Suprapubic skin (tissue), 4 donors: ENCODE data around the gene SRD5A1. TPM values are rescaled to one million over a fixed set of nuclear protein-coding genes. Genes with fewer than 3 reads are reported as not detected.

ENCODE experiments used
- DNase-seq, 2 donors: peaks; one replicate each; pipeline ENCODE4 v3.0.0-alpha.2; 2019; ENCODE audit warnings: low spot score in 2 of 2
- H3K27ac ChIP-seq: fragments of 200-600 bp; sonication (generic); one replicate; pipeline ENCODE4 v1.5.1; 2019
- H3K27me3 ChIP-seq: fragments of 200-600 bp; sonication (generic); one replicate; pipeline ENCODE4 v1.5.1; 2019
- H3K36me3 ChIP-seq: fragments of 200-600 bp; sonication (generic); one replicate; pipeline ENCODE4 v1.5.1; 2019
- H3K4me1 ChIP-seq: fragments of 200-600 bp; sonication (generic); one replicate; pipeline ENCODE4 v1.5.1; 2019
- H3K4me3 ChIP-seq: fragments of 200-600 bp; sonication (generic); one replicate; pipeline ENCODE4 v1.5.1; 2019; ENCODE audit warnings: mild to moderate bottlenecking
- H3K9me3 ChIP-seq: fragments of 200-600 bp; sonication (generic); one replicate; pipeline ENCODE4 v1.5.1; 2019
- EP300 ChIP-seq: sonication (generic); formaldehyde crosslinking; IDR thresholded peaks from one replicate; pipeline ENCODE4 v1.6.1; 2017; ENCODE audit warnings: antibody characterized with exemption
- POLR2A ChIP-seq, 2 donors: fragments of 450-650 bp; IDR thresholded peaks; one replicate each; pipeline ENCODE4 v1.6.1; 2017; ENCODE audit warnings: antibody characterized with exemption in 2 of 2, mild to moderate bottlenecking in 2 of 2, moderate library complexity in 2 of 2
- POLR2AphosphoS5 ChIP-seq, 3 donors: sonication (generic); formaldehyde crosslinking; IDR thresholded peaks; one replicate each; pipeline ENCODE4 v1.6.1; 2017; ENCODE audit warnings: antibody characterized with exemption in 3 of 3
- WGBS: methylation state at CpG from one replicate; pipeline ENCODE4 v1.1.5; 2018; 5-methylcytosine and 5-hydroxymethylcytosine counted together
- total RNA-seq, 4 donors: library from RNA; depleted of rRNA; stranded (reverse); fragments of >200 nt; gene quantifications; one replicate each; pipeline ENCODE4 v1.1.0, GENCODE V29; 2016
- TF ChIP-seq, protein P1 (sequence below), 2 donors: fragments of 200-600 bp in 1 of 2; fragments of 450-650 bp in 1 of 2; sonication (generic) in 1 of 2; IDR thresholded peaks; one replicate each; pipeline ENCODE4 v1.5.1; 2016 to 2019; ENCODE audit warnings: antibody characterized with exemption in 2 of 2, mild to moderate bottlenecking in 1 of 2, moderate library complexity in 1 of 2

Gene SRD5A1
- total RNA-seq, 4 donors from 2014 or later, result 62.7 to 86.8 (median 74.8) TPM

DNA sequence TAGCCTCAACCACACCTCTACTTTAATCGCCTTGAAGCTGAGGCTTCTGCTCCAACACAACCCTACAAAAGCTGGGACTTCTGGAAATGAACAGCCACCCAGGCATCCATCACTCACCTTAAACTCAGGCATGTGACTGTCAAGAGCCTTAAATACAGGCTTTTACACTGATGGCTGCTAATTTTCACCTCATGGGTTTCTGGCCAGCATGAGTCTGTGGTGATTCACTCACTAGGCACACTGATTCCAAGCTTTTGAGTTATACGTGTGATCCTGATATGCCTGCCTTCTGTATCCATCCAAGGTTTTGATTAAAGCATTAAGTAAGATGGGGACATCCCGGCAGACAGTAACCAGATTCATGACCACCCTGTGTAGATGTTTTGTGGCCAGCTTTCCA, 9.3 kb upstream of the SRD5A1 start:
- Histone ChIP-seq H3K27ac (no peak overlapping the region), H3K9me3 (no peaks in the 10 kb centered on the region), H3K36me3 (peaks cover 82% of the 10 kb centered on the region), H3K4me1 (no peaks in the 10 kb centered on the region), H3K4me3 (no peak overlapping the region), H3K27me3 (no peaks in the 10 kb centered on the region)
- TF ChIP-seq POLR2AphosphoS5 (IDR thresholded peaks at IDR 0.05), result no peak
- TF ChIP-seq, protein P1, sequence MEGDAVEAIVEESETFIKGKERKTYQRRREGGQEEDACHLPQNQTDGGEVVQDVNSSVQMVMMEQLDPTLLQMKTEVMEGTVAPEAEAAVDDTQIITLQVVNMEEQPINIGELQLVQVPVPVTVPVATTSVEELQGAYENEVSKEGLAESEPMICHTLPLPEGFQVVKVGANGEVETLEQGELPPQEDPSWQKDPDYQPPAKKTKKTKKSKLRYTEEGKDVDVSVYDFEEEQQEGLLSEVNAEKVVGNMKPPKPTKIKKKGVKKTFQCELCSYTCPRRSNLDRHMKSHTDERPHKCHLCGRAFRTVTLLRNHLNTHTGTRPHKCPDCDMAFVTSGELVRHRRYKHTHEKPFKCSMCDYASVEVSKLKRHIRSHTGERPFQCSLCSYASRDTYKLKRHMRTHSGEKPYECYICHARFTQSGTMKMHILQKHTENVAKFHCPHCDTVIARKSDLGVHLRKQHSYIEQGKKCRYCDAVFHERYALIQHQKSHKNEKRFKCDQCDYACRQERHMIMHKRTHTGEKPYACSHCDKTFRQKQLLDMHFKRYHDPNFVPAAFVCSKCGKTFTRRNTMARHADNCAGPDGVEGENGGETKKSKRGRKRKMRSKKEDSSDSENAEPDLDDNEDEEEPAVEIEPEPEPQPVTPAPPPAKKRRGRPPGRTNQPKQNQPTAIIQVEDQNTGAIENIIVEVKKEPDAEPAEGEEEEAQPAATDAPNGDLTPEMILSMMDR (IDR thresholded peaks at IDR 0.05), result no peak
- no peak for TF ChIP-seq EP300
- TF ChIP-seq POLR2A (IDR thresholded peaks at IDR 0.05), result no peak
- DNase-seq, result no peak
- 73% methylated on average over 3 of the region's 3 CpGs for WGBS

DNA sequence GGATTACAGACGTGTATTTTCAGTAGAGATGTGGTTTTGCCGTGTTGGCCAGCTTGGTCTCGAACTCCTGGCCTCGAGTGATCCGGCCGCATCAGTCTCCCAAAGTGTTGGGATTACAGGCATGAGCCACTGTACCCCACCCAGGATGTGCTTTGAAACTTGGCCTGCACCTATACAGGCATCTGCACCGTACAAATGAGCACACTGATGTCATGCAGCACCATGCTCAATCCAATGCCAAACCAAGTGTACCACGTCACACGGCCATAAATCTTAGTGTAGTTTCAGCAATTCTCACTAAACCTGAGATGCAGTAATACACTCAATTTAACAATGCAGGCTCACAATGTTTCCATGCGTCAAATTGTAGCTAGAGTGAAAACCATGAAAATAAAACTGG, 6.7 kb upstream of the SRD5A1 start:
- Histone ChIP-seq H3K4me3 (no peak overlapping the region), H3K27ac (no peak overlapping the region), H3K4me1 (peaks cover 6% of the 10 kb centered on the region), H3K27me3 (no peaks in the 10 kb centered on the region), H3K36me3 (peaks cover 77% of the 10 kb centered on the region), H3K9me3 (no peaks in the 10 kb centered on the region)
- WGBS, result 82% methylated on average over 10 of the region's 10 CpGs
- no peak for DNase-seq
- TF ChIP-seq EP300, result no peak
- no peak for TF ChIP-seq POLR2AphosphoS5 (IDR thresholded peaks at IDR 0.05)
- TF ChIP-seq, protein P1 (IDR thresholded peaks at IDR 0.05), result no peak
- no peak for TF ChIP-seq POLR2A (IDR thresholded peaks at IDR 0.05)

DNA sequence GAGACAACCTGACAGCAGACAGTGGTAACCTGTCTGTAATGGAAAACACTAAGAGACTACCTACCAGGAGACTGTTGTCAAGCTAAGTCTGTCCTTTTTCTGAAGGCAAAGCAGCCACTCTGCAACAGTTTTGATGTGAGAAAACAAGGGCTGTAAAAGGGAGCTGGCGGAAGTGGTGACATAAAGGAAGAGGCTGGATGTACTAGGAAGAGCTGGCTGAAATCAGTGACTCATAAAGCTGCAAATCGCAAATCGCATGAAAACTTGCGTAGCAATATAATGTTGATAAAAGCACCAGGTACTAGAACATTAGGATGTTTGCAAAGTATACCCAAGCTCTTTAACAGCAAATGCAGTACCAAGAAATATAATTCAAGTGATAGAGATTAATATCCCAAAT, 1.8 kb upstream of the SRD5A1 start:
- Histone ChIP-seq H3K27me3 (no peaks in the 10 kb centered on the region), H3K4me1 (peaks cover 36% of the 10 kb centered on the region), H3K9me3 (no peaks in the 10 kb centered on the region), H3K27ac (no peak overlapping the region), H3K36me3 (peaks cover 34% of the 10 kb centered on the region), H3K4me3 (peak overlapping the region; percentile 94)
- no peak for TF ChIP-seq EP300
- TF ChIP-seq POLR2A (IDR thresholded peaks at IDR 0.05), result no peak
- no peak for TF ChIP-seq POLR2AphosphoS5 (IDR thresholded peaks at IDR 0.05)
- TF ChIP-seq, protein P1 (IDR thresholded peaks at IDR 0.05), result no peak
- 87% methylated on average over 4 of the region's 4 CpGs for WGBS
- no peak for DNase-seq

DNA sequence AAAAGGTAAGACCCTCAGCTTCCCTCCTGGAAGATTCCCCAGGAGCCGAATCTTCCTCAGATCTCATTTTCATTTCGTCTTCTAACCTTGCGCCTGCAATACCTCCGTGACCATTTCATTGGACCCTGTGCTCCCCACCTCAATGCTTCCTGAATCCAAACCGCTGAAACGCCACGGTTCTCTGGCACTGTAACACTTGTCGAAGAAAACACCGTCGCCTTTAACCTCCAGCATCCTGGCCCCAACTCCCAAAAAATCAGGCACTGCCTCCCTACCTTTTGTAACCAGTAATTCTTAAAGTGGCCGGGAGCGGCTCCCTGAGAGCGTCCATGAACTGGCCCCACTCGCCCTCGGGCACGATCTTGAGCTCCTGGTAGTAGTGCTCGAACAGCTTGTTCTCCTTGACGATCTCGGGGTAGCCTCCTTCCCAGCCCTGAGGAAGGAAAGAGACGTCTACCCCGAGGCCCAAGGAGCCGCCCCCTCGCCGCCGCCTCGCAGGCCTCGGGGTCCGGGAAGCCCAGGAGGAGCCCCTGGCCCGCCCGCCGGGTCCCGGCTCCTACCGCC, 834 bp upstream of the SRD5A1 start:
- 2% methylated on average over 17 of the region's 33 CpGs for WGBS
- TF ChIP-seq POLR2A (IDR thresholded peaks at IDR 0.05) (peak in 1 of 2 donors; percentile 14), EP300 (no peak), POLR2AphosphoS5 (IDR thresholded peaks at IDR 0.05) (no peak)
- TF ChIP-seq, protein P1 (IDR thresholded peaks at IDR 0.05), result no peak
- Histone ChIP-seq H3K36me3 (peaks cover 31% of the 10 kb centered on the region), H3K9me3 (no peaks in the 10 kb centered on the region), H3K4me3 (peak overlapping the region; percentile 94), H3K27ac (peak overlapping the region; percentile 92), H3K4me1 (peaks cover 45% of the 10 kb centered on the region), H3K27me3 (no peaks in the 10 kb centered on the region)
- DNase-seq, result no peak

DNA sequence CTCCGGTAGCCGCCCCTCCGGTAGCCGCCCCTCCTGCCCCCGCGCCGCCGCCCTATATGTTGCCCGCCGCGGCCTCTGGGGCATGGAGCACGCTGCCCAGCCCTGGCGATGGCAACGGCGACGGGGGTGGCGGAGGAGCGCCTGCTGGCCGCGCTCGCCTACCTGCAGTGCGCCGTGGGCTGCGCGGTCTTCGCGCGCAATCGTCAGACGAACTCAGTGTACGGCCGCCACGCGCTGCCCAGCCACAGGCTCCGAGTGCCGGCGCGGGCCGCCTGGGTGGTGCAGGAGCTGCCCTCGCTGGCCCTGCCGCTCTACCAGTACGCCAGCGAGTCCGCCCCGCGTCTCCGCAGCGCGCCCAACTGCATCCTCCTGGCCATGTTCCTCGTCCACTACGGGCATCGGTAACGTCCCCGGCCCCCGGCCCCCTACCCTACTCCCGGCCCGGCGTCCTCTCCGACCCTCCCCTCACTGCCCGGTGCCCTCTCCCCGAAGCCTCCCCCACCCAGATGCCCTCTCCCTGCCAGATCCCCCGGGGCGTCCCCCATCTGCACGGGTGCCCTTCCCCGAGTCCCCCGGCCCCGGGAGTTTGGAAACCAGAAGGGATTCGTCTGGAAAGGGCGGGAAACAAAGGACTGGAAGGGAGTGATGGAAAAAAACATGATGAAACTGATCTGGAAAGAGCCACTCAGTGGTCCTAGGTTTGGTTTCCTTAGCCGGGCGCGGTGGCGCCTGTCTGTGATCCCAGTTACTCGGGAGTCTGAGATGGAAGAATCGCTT, 417 bp downstream of the SRD5A1 start:
- Histone ChIP-seq H3K4me1 (peaks cover 58% of the 10 kb centered on the region), H3K4me3 (peak overlapping the region; percentile 94), H3K27ac (peak overlapping the region; percentile 92), H3K9me3 (no peaks in the 10 kb centered on the region), H3K27me3 (no peaks in the 10 kb centered on the region), H3K36me3 (peaks cover 23% of the 10 kb centered on the region)
- DNase-seq, result no peak
- WGBS, result under 1% methylated on average over 42 of the region's 75 CpGs
- no peak for TF ChIP-seq POLR2A (IDR thresholded peaks at IDR 0.05)
